Vagina (tissue), 2 donors: ENCODE data around the gene TGOLN2. TPM values are rescaled to one million over a fixed set of nuclear protein-coding genes. Genes with fewer than 3 reads are reported as not detected.

Experiments used
- DNase-seq, 2 donors: peaks; one replicate each; pipeline ENCODE4 v3.0.0-alpha.2; 2017; ENCODE audit errors: extremely low spot score in 2 of 2
- H3K27ac ChIP-seq: fragments of 200-600 bp; sonication (generic); one replicate; pipeline ENCODE4 v1.5.1; 2019
- H3K27me3 ChIP-seq: fragments of 200-600 bp; sonication (generic); one replicate; pipeline ENCODE4 v1.5.1; 2019
- H3K36me3 ChIP-seq, 2 donors: fragments of 200-600 bp; sonication (generic); one replicate each; pipeline ENCODE4 v1.5.1; 2017 to 2019
- H3K4me1 ChIP-seq: fragments of 200-600 bp; sonication (generic); one replicate; pipeline ENCODE4 v1.5.1; 2019
- H3K4me3 ChIP-seq, 2 donors: fragments of 200-600 bp; sonication (generic); 1 replicate in 1 of 2; 2 replicates in 1 of 2; pipeline ENCODE4 v1.5.1; 2016 to 2019
- H3K9me3 ChIP-seq: fragments of 200-600 bp; sonication (generic); one replicate; pipeline ENCODE4 v1.5.1; 2019
- POLR2A ChIP-seq, 2 donors: fragments of 450-650 bp; IDR thresholded peaks; one replicate each; pipeline ENCODE4 v1.6.1; 2017; ENCODE audit warnings: antibody characterized with exemption in 2 of 2, mild to moderate bottlenecking in 2 of 2, moderate library complexity in 2 of 2
- POLR2AphosphoS5 ChIP-seq, 2 donors: sonication (generic); formaldehyde crosslinking; IDR thresholded peaks; one replicate each; pipeline ENCODE4 v1.9.0; 2017; ENCODE audit warnings: antibody characterized with exemption in 2 of 2, mild to moderate bottlenecking in 2 of 2, low read depth in 1 of 2; ENCODE audit not compliant: insufficient read depth in 1 of 2
- intact Hi-C: fragments of 100-400 bp; cut with DNase I; formaldehyde crosslinking; loops from one replicate; pipeline ENCODE4 v1.15.1; 2023
- total RNA-seq: library from RNA; depleted of rRNA; stranded (reverse); fragments of >200 nt; gene quantifications from one replicate; pipeline ENCODE4 v1.2.3, GENCODE V29; 2016
- TF ChIP-seq, protein P1 (sequence below), 3 experiments: fragments of 450-650 bp in 2 of 3; fragments of 200-600 bp in 1 of 3; sonication (generic) in 1 of 3; IDR thresholded peaks; one replicate each; pipeline ENCODE4 v1.5.1; 2017 to 2019; ENCODE audit warnings: antibody characterized with exemption in 3 of 3, mild to moderate bottlenecking in 2 of 3, moderate library complexity in 2 of 3

TGOLN2 gene
- total RNA-seq, 1 donor from 2014 or later: 96.0 TPM

DNA sequence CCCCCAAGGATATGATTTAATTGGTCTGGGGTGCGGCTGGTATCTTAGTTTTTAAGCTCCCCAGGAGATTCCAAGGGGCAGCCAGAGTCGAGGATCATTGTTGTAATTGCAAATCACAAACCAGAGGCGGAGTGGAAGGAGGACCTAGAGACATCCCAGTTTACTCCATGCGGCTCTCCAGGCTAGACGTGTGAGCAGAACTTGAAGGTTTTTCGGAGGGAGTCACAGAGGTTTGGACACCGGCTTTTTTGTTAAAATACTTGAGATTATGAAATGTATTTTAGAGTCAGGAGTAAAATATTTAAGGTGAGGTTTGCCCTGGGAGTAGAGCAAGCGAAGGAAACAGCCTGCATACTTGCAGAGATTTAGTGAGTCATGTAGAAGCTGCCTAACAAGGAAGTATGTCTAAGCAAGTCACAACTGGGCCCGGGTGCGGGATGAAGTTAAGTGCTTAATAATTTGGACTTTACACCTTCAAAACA lies 39.5 kb downstream of the TGOLN2 start:
- Histone ChIP-seq H3K36me3 (no peaks in the 10 kb centered on the region), H3K9me3 (no peaks in the 10 kb centered on the region), H3K27me3 (no peaks in the 10 kb centered on the region), H3K27ac (no peak overlapping the region), H3K4me1 (peaks cover 16% of the 10 kb centered on the region), H3K4me3 (no peak overlapping the region)
- TF ChIP-seq, protein P1, sequence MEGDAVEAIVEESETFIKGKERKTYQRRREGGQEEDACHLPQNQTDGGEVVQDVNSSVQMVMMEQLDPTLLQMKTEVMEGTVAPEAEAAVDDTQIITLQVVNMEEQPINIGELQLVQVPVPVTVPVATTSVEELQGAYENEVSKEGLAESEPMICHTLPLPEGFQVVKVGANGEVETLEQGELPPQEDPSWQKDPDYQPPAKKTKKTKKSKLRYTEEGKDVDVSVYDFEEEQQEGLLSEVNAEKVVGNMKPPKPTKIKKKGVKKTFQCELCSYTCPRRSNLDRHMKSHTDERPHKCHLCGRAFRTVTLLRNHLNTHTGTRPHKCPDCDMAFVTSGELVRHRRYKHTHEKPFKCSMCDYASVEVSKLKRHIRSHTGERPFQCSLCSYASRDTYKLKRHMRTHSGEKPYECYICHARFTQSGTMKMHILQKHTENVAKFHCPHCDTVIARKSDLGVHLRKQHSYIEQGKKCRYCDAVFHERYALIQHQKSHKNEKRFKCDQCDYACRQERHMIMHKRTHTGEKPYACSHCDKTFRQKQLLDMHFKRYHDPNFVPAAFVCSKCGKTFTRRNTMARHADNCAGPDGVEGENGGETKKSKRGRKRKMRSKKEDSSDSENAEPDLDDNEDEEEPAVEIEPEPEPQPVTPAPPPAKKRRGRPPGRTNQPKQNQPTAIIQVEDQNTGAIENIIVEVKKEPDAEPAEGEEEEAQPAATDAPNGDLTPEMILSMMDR (IDR thresholded peaks at IDR 0.05): no peak
- TF ChIP-seq POLR2A (IDR thresholded peaks at IDR 0.05) (no peak), POLR2AphosphoS5 (IDR thresholded peaks at IDR 0.05; ENCODE audit: insufficient read depth in 1 of 2, low read depth in 1 of 2) (peak in 1 of 2 donors; percentile 26)
- DNase-seq: no peak
- intact Hi-C loops: no loop called here

DNA sequence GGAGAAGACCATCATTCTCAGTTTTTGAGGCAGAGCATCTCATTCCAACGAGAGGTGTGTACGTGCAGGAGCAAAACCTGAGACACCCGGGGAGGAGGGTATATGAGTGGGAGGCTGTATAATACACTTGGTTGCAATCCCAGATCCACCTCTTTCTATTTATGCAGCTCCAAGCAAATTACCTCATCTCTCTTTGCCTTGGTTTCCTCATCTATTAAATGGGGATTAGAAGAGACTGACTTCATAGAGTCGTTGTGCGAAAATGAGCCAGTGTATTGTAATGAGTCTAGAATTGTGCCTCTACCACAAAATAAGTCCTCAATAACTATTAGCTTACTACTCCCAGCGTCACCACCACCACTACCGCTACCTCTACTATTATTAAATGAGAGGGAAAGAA lies 40.1 kb downstream of the TGOLN2 start:
- no peak for TF ChIP-seq POLR2A (IDR thresholded peaks at IDR 0.05)
- TF ChIP-seq POLR2AphosphoS5 (IDR thresholded peaks at IDR 0.05; ENCODE audit: insufficient read depth in 1 of 2, low read depth in 1 of 2): no peak
- TF ChIP-seq, protein P1 (IDR thresholded peaks at IDR 0.05): no peak
- H3K4me1 ChIP-seq: peaks cover 16% of the 10 kb centered on the region
- no peaks in the 10 kb centered on the region for H3K9me3 ChIP-seq
- no peak overlapping the region for H3K27ac ChIP-seq
- no peak for DNase-seq
- no peaks in the 10 kb centered on the region for H3K36me3 ChIP-seq
- intact Hi-C loops: no loop called here
- no peaks in the 10 kb centered on the region for H3K27me3 ChIP-seq
- H3K4me3 ChIP-seq: no peak overlapping the region

DNA sequence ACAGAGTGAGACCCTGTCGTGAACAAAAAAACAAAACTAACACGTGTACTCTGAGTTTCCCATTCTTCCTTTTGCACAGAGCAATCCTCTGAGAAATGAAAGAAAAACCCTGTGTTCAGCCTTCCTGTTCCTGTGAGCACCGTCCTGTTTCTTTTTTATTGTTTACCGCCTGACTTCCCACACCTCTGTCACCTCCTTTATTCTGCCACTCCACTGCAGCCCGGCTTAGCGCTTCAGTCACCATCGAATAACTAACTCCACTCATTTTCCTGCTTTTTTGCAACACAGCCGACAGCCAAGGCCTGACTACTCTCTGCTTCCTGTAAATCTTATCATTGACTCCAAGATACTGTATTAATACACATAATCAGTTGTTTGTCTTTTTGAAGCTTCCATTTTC lies 40.9 kb downstream of the TGOLN2 start:
- TF ChIP-seq POLR2AphosphoS5 (IDR thresholded peaks at IDR 0.05; ENCODE audit: insufficient read depth in 1 of 2, low read depth in 1 of 2) (no peak), POLR2A (IDR thresholded peaks at IDR 0.05) (no peak)
- TF ChIP-seq, protein P1 (IDR thresholded peaks at IDR 0.05): no peak
- H3K4me1 ChIP-seq: peaks cover 16% of the 10 kb centered on the region
- no peaks in the 10 kb centered on the region for H3K36me3 ChIP-seq
- DNase-seq: no peak
- no peaks in the 10 kb centered on the region for H3K9me3 ChIP-seq
- no peak overlapping the region for H3K27ac ChIP-seq
- no peak overlapping the region for H3K4me3 ChIP-seq
- H3K27me3 ChIP-seq: no peaks in the 10 kb centered on the region
- intact Hi-C loops: no loop called here

DNA sequence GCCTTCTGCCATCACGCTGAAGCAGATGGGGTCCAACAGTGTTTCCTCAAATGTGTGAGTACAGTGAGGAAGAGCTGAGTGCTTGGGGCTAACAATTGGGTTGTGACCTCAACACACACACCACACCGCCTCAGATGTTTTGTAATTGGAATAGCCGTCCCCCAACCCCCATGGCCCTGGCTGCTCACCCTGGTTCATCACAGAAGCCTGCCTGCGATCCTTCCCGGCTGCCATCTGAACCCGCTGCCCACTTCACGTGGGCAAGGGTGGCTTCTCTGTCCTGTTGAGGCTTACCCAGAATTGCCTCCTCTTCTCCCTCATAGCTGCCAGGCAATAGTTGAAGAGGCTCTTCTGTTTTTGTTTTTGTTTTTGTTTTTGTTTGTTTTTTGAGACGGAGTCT lies 44.1 kb downstream of the TGOLN2 start:
- TF ChIP-seq POLR2AphosphoS5 (IDR thresholded peaks at IDR 0.05; ENCODE audit: insufficient read depth in 1 of 2, low read depth in 1 of 2): no peak
- TF ChIP-seq POLR2A (IDR thresholded peaks at IDR 0.05): no peak
- TF ChIP-seq, protein P1 (IDR thresholded peaks at IDR 0.05): no peak
- DNase-seq: no peak
- Histone ChIP-seq H3K27me3 (no peaks in the 10 kb centered on the region), H3K36me3 (no peaks in the 10 kb centered on the region), H3K4me3 (no peak overlapping the region), H3K9me3 (no peaks in the 10 kb centered on the region), H3K27ac (no peak overlapping the region), H3K4me1 (peaks cover 13% of the 10 kb centered on the region)
- intact Hi-C loops: loop anchor here (2.0 kb wide), 1 partner anchor 151 kb away; the partner anchor contains the start of gene TCF7L1

DNA sequence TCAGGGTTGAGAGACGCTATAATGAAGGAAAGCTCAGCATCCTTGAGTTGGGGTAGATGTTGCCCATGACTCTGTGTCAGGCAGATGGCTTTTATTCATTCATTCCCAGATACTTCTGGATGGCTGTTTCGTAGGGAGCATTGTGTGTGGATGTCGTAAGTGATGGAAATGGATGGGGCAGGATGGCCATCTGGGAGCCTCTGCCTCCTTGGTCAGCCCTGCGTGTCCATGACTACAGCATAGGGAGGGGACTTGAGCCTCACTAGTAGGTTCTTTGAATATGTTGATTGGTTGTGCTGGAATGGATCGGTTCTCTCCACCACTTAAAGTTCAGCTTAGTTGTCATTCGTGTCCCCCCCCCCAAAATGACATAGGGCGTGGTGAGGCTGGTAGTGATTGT lies 44.9 kb downstream of the TGOLN2 start:
- no peak for DNase-seq
- no peak overlapping the region for H3K4me3 ChIP-seq
- no peaks in the 10 kb centered on the region for H3K9me3 ChIP-seq
- H3K27ac ChIP-seq: no peak overlapping the region
- H3K36me3 ChIP-seq: no peaks in the 10 kb centered on the region
- H3K4me1 ChIP-seq: peaks cover 19% of the 10 kb centered on the region
- intact Hi-C loops: no loop called here
- TF ChIP-seq, protein P1 (IDR thresholded peaks at IDR 0.05): no peak
- TF ChIP-seq POLR2AphosphoS5 (IDR thresholded peaks at IDR 0.05; ENCODE audit: insufficient read depth in 1 of 2, low read depth in 1 of 2) (no peak), POLR2A (IDR thresholded peaks at IDR 0.05) (no peak)
- no peaks in the 10 kb centered on the region for H3K27me3 ChIP-seq
